DOHH2 (cell line): ENCODE data around the gene KIF1B.

Experiments
- H3F3A ChIP-seq: fragments of 200-600 bp; sonication (generic), shearing (Covaris generic); 2 replicates; pipeline ENCODE4 v1.6.0; 2016; ENCODE audit warnings: antibody characterized with exemption, mild to moderate bottlenecking; ENCODE audit not compliant: control insufficient read depth, insufficient read depth
- H3K27ac ChIP-seq: fragments of 200-600 bp; sonication (generic); 2 replicates; pipeline ENCODE4 v1.5.1; 2014; ENCODE audit warnings: low read depth, mild to moderate bottlenecking, low read length, moderate library complexity
- H3K27me3 ChIP-seq: fragments of 200-600 bp; sonication (generic); 2 replicates; pipeline ENCODE4 v1.6.1; 2014; ENCODE audit warnings: mild to moderate bottlenecking, low read length, mixed read lengths; ENCODE audit not compliant: control insufficient read depth
- H3K36me3 ChIP-seq: fragments of 200-600 bp; sonication (generic); 2 replicates; pipeline ENCODE4 v1.6.1; 2014; ENCODE audit warnings: mild to moderate bottlenecking, low read length, moderate library complexity, mixed read lengths; ENCODE audit not compliant: control insufficient read depth
- H3K4me1 ChIP-seq: fragments of 200-600 bp; sonication (generic); 2 replicates; pipeline ENCODE4 v1.6.1; 2014; ENCODE audit warnings: mild to moderate bottlenecking, low read length, mixed read lengths; ENCODE audit not compliant: control insufficient read depth
- H3K4me2 ChIP-seq: fragments of 200-600 bp; sonication (generic); 2 replicates; pipeline ENCODE4 v1.6.0; 2014; ENCODE audit warnings: mild to moderate bottlenecking, low read length, moderate library complexity
- H3K4me3 ChIP-seq: fragments of 200-600 bp; sonication (generic); 2 replicates; pipeline ENCODE4 v1.5.1; 2014; ENCODE audit warnings: mild to moderate bottlenecking, low read length, mixed read lengths
- H3K79me2 ChIP-seq: fragments of 200-600 bp; sonication (generic); 2 replicates; pipeline ENCODE4 v1.6.1; 2014; ENCODE audit warnings: mild to moderate bottlenecking, low read length, mixed read lengths; ENCODE audit not compliant: control insufficient read depth
- H3K9me2 ChIP-seq: fragments of 200-600 bp; sonication (generic); replicated peaks from 2 replicates; pipeline ENCODE4 v1.6.1; 2014; ENCODE audit warnings: mild to moderate bottlenecking, low read length, mixed read lengths; ENCODE audit not compliant: control insufficient read depth
- H3K9me3 ChIP-seq: fragments of 200-600 bp; sonication (generic); 2 replicates; pipeline ENCODE4 v1.6.1; 2014; ENCODE audit warnings: antibody characterized with exemption, low read length, mixed read lengths; ENCODE audit not compliant: control insufficient read depth, insufficient read depth
- H4K20me1 ChIP-seq: fragments of 200-600 bp; sonication (generic); 2 replicates; pipeline ENCODE4 v1.6.0; 2014; ENCODE audit warnings: low read depth, mild to moderate bottlenecking, antibody characterized with exemption, low read length, moderate library complexity; ENCODE audit not compliant: control insufficient read depth, insufficient read depth
- CTCF ChIP-seq: fragments of 200-600 bp; sonication (generic); IDR thresholded peaks from one replicate; pipeline ENCODE4 v1.5.1; 2014; ENCODE audit warnings: antibody characterized with exemption, mild to moderate bottlenecking, low read depth, low read length; ENCODE audit not compliant: poor library complexity, severe bottlenecking
- EZH2phosphoT487 ChIP-seq: fragments of 200-600 bp; sonication (generic); IDR thresholded peaks from 2 replicates; pipeline ENCODE4 v1.6.1; 2017; ENCODE audit warnings: borderline replicate concordance, mild to moderate bottlenecking, antibody characterized with exemption, low read length, moderate library complexity, mixed read lengths

KIF1B gene

GRCh38 chr1:10286244-10286643 is 75.9 kb downstream of the KIF1B start:
- Histone ChIP-seq H3K27ac (no peak overlapping the region), H3K4me1 (no peaks in the 10 kb centered on the region), H3K27me3 (no peaks in the 10 kb centered on the region), H3K9me3 (no peaks in the 10 kb centered on the region), H3K36me3 (no peaks in the 10 kb centered on the region), H3K79me2 (no peaks in the 10 kb centered on the region), H3K4me3 (no peak overlapping the region), H3K9me2 (no peaks in the 10 kb centered on the region), H3F3A (no peaks in the 10 kb centered on the region), H3K4me2 (no peak overlapping the region), H4K20me1 (peaks cover 2% of the 10 kb centered on the region; the same call in 1 of the 2 replicates)
- no peak for TF ChIP-seq CTCF
- TF ChIP-seq EZH2phosphoT487, result no peak

DNA sequence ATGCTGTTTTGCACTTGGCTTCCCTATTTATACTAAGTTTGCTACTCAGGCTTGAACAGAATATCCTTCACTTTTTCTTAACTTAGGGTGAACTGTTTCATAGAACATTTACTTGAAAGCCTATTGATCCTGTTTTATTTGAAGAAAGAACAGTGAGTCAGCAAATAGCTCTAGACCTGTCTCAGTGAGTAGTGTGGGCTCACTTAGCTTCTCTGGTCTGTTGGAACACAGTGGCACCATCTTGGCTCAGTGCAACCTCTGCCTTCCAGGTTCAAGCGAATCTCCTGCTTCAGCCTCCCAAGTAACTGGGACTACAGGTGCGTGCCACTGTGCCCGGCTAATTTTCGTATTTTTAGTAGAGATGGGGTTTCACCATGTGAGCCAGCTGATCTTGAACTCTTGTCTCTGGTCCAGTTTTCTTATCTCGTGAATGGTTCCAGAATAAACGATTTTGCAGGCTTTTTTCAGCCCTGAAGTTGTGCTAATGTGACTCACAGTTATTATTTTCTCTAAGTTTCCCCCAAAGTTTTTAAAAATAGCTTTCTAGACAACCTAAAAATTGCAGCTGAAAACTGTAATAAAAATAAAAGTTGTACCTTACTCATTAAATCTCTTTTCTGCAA is 76.8 kb downstream of the KIF1B start:
- no peak overlapping the region for H3K27ac ChIP-seq
- no peak overlapping the region for H3K4me3 ChIP-seq

GRCh38 chr1:10288029-10288615 is 77.8 kb downstream of the KIF1B start:
- no peaks in the 10 kb centered on the region for H3K27me3 ChIP-seq
- no peak for TF ChIP-seq CTCF
- TF ChIP-seq EZH2phosphoT487, result no peak
- H3K4me1 ChIP-seq, result no peaks in the 10 kb centered on the region
- H3F3A ChIP-seq, result no peaks in the 10 kb centered on the region
- H3K4me3 ChIP-seq, result no peak overlapping the region
- H3K36me3 ChIP-seq, result no peaks in the 10 kb centered on the region
- H3K4me2 ChIP-seq, result no peak overlapping the region
- no peaks in the 10 kb centered on the region for H3K9me3 ChIP-seq
- peaks cover 2% of the 10 kb centered on the region; the same call in 1 of the 2 replicates for H4K20me1 ChIP-seq
- no peaks in the 10 kb centered on the region for H3K79me2 ChIP-seq
- H3K27ac ChIP-seq, result no peak overlapping the region
- no peaks in the 10 kb centered on the region for H3K9me2 ChIP-seq

More for the DNA sequence above, 76.8 kb downstream of the KIF1B start:
- no peaks in the 10 kb centered on the region for H3K36me3 ChIP-seq
- no peaks in the 10 kb centered on the region for H3K9me3 ChIP-seq
- no peaks in the 10 kb centered on the region for H3K27me3 ChIP-seq
- H3K4me1 ChIP-seq, result no peaks in the 10 kb centered on the region
- H3K9me2 ChIP-seq, result no peaks in the 10 kb centered on the region
- no peaks in the 10 kb centered on the region for H3F3A ChIP-seq
- H3K79me2 ChIP-seq, result no peaks in the 10 kb centered on the region
- H4K20me1 ChIP-seq, result peaks cover 2% of the 10 kb centered on the region; the same call in 1 of the 2 replicates
- no peak overlapping the region for H3K4me2 ChIP-seq
- TF ChIP-seq CTCF (no peak), EZH2phosphoT487 (no peak)
